Fibroblast of lung (primary cell): Measurements from ENCODE around the gene TPCN2.

Experiments used
- EZH2 ChIP-seq: IDR thresholded peaks from 2 replicates; pipeline ENCODE4 v1.5.1; 2012; ENCODE audit warnings: low read length, control low read depth, mild to moderate bottlenecking; ENCODE audit errors: missing control alignments
- TF ChIP-seq, protein P1 (sequence below), 2 donors: IDR thresholded peaks in 1 of 2; conservative IDR thresholded peaks in 1 of 2; 1 replicate in 1 of 2; 2 replicates in 1 of 2; pipeline ENCODE4 v1.5.1; 2011 to 2012; ENCODE audit warnings: low read length in 2 of 2, control low read depth in 1 of 2, inconsistent platforms in 1 of 2, low read depth in 1 of 2, mild to moderate bottlenecking in 1 of 2

DNA sequence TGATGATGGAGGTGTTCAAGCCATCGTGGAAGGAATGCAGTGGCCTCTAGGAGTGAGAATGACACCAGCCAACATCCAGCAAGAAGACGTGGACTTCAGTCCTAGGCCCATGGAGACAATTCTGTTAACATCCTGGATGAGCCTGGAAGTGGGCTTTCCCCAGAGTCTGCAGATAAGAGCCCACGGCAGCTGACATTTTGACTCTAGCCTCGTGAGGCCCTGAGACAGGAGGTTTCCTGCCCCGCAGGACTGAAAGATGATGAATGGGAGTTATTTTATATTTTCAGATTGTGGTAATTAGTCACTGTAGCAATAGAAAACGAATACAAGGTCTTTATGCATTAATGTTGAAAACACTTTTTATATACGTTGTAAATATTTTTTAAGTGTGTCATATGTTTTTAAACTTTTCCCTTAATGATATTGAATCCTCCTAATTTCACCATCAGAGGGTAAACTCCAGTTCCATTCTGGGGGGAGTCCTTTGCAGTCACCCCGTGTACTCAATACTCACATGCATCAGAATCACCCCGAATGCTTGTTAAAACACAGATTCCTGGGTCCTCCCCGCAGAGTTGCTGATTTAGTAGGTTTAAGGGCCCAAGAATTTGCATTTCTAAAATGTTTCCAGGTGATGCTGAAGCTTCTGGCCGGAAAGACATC, 570 bp upstream of the TPCN2 start:
- TF ChIP-seq EZH2, result no peak
- TF ChIP-seq, protein P1, sequence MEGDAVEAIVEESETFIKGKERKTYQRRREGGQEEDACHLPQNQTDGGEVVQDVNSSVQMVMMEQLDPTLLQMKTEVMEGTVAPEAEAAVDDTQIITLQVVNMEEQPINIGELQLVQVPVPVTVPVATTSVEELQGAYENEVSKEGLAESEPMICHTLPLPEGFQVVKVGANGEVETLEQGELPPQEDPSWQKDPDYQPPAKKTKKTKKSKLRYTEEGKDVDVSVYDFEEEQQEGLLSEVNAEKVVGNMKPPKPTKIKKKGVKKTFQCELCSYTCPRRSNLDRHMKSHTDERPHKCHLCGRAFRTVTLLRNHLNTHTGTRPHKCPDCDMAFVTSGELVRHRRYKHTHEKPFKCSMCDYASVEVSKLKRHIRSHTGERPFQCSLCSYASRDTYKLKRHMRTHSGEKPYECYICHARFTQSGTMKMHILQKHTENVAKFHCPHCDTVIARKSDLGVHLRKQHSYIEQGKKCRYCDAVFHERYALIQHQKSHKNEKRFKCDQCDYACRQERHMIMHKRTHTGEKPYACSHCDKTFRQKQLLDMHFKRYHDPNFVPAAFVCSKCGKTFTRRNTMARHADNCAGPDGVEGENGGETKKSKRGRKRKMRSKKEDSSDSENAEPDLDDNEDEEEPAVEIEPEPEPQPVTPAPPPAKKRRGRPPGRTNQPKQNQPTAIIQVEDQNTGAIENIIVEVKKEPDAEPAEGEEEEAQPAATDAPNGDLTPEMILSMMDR (conservative IDR thresholded peaks at IDR 0.05 in 1 of 2, IDR thresholded peaks at IDR 0.05 in 1 of 2; ENCODE audit: low read depth in 1 of 2, low read length in 2 of 2), result no peak
